NCI-H82 treated with DMSO at 0.1 percent for 48 hours (cell line): ENCODE measurements around the gene CACNA1S.
A peak's percentile ranks its signal among the peaks of the same experiment; 100 is the strongest.

Source experiments
- DNase-seq: peaks from one replicate; lab custom pipeline; 2025; ENCODE audit not compliant: unreplicated experiment; lab: John Stamatoyannopoulos, UW

The CACNA1S gene

GRCh38 chr1:201112173-201112731, at the start of gene CACNA1S:
Gene CACNA1S, minus strand, starts transcription at chr1:201112426. Its CDS starts 87 bp downstream, at chr1:201112339.
- peak; percentile 69 for DNase-seq

- no peak for DNase-seq
Measured at GRCh38 chr1:201157949-201158348, 45.7 kb upstream of the CACNA1S start.

GRCh38 chr1:201156819-201157218, 44.6 kb upstream of the CACNA1S start:
- DNase-seq = no peak

- no peak for DNase-seq
Measured at GRCh38 chr1:201156346-201156745, 44.1 kb upstream of the CACNA1S start.

- DNase-seq = no peak
Measured at GRCh38 chr1:201155354-201155753, 43.1 kb upstream of the CACNA1S start.

- DNase-seq = peak; percentile 96
Measured at GRCh38 chr1:201154389-201155165, 42.4 kb upstream of the CACNA1S start, which contains the start of gene TMEM9. Gene TMEM9, minus strand, starts transcription at chr1:201154474. Its CDS starts 551 bp downstream, at chr1:201153923.

GRCh38 chr1:201153474-201154388, 41.5 kb upstream of the CACNA1S start:
- DNase-seq = no peak

GRCh38 chr1:201149400-201149799, 37.2 kb upstream of the CACNA1S start:
- peak; percentile 27 for DNase-seq

GRCh38 chr1:201147396-201148015, 35.3 kb upstream of the CACNA1S start:
- no peak for DNase-seq

GRCh38 chr1:201146626-201147390, 34.6 kb upstream of the CACNA1S start:
- DNase-seq = no peak

GRCh38 chr1:201145816-201146215, 33.6 kb upstream of the CACNA1S start:
- DNase-seq = no peak

GRCh38 chr1:201145132-201145531, 32.9 kb upstream of the CACNA1S start:
- DNase-seq = no peak

- DNase-seq = no peak
Measured at GRCh38 chr1:201144701-201145100, 32.5 kb upstream of the CACNA1S start.

GRCh38 chr1:201143726-201144635, 31.8 kb upstream of the CACNA1S start:
- DNase-seq = no peak

GRCh38 chr1:201142849-201143725, 30.9 kb upstream of the CACNA1S start:
- DNase-seq = no peak

GRCh38 chr1:201142011-201142848, 30.0 kb upstream of the CACNA1S start:
- DNase-seq = no peak

GRCh38 chr1:201141418-201141817, 29.2 kb upstream of the CACNA1S start:
- DNase-seq = no peak

GRCh38 chr1:201140941-201141260, 28.7 kb upstream of the CACNA1S start:
- DNase-seq = no peak
